PC-3 (cell line): Measurements from ENCODE around the gene HSPB7. TPM values are rescaled to one million over a fixed set of nuclear protein-coding genes. Genes with fewer than 3 reads are reported as not detected.

Experiments used
- ATAC-seq: fragments of 200-7000 bp; cut with Tn5 transposase; 2 replicates; pipeline ENCODE4 v1.9.1; 2020; ENCODE audit warnings: mild to moderate bottlenecking, moderate library complexity
- BruUV-seq: library from RNA; stranded (reverse); fragments of 400-500 nt; replicated peaks from 2 replicates; lab custom pipeline; 2021; lab: Mats Ljungman, UMichigan
- CTCF ChIA-PET: fragments of 300-600 bp; sonication (Branson Sonifier 250); formaldehyde crosslinking; loops from one replicate; lab custom pipeline; 2022; ENCODE audit warnings: antibody characterized with exemption; lab: Charles Lee
- POLR2A ChIA-PET: fragments of 300-600 bp; sonication (Branson Sonifier 250); formaldehyde crosslinking; loops from one replicate; lab custom pipeline; 2022; ENCODE audit warnings: antibody characterized with exemption; ENCODE audit not compliant: unreplicated experiment; lab: Charles Lee
- DNase-seq: peaks from one replicate; pipeline ENCODE4 v3.0.0-alpha.2; 2015
- H2AFZ ChIP-seq: fragments of 300-600 bp; sonication (generic); 2 replicates; pipeline ENCODE4 v1.6.0; 2016; ENCODE audit warnings: antibody characterized with exemption, low read length
- H3F3A ChIP-seq: fragments of 300-600 bp; sonication (generic); one replicate; pipeline ENCODE4 v1.6.0; 2017; ENCODE audit warnings: antibody characterized with exemption, low read length, control low read depth, mild to moderate bottlenecking; ENCODE audit not compliant: unreplicated experiment
- H3K27ac ChIP-seq: fragments of 300-600 bp; sonication (generic); 2 replicates; pipeline ENCODE4 v1.5.1; 2016; ENCODE audit warnings: mild to moderate bottlenecking, low read length
- H3K27me3 ChIP-seq: fragments of 300-600 bp; sonication (generic); 2 replicates; pipeline ENCODE4 v1.6.1; 2016; ENCODE audit warnings: low read length, mixed read lengths
- H3K36me3 ChIP-seq: fragments of 300-600 bp; sonication (generic); 2 replicates; pipeline ENCODE4 v1.6.1; 2016; ENCODE audit warnings: low read depth, mixed run types, low read length, mixed read lengths
- H3K4me1 ChIP-seq: fragments of 300-600 bp; sonication (generic); 2 replicates; pipeline ENCODE4 v1.5.1; 2016; ENCODE audit warnings: low read length; ENCODE audit not compliant: insufficient read depth
- H3K4me2 ChIP-seq: fragments of 300-600 bp; sonication (generic); 2 replicates; pipeline ENCODE4 v1.6.0; 2016; ENCODE audit warnings: low read length
- H3K4me3 ChIP-seq: fragments of 300-600 bp; sonication (generic); 2 replicates; pipeline ENCODE4 v1.5.1; 2016; ENCODE audit warnings: mild to moderate bottlenecking, low read length, mixed read lengths
- H3K79me2 ChIP-seq: fragments of 300-600 bp; sonication (generic); 2 replicates; pipeline ENCODE4 v1.6.1; 2017; ENCODE audit warnings: low read length, mixed read lengths
- H3K9ac ChIP-seq: fragments of 300-600 bp; sonication (generic); 2 replicates; pipeline ENCODE4 v1.6.0; 2016; ENCODE audit warnings: mild to moderate bottlenecking, low read length
- H3K9me2 ChIP-seq: fragments of 300-600 bp; sonication (generic); replicated peaks from 2 replicates; pipeline ENCODE4 v1.6.1; 2016; ENCODE audit warnings: mixed run types, low read length, mixed read lengths
- H3K9me3 ChIP-seq: fragments of 300-600 bp; sonication (generic); 2 replicates; pipeline ENCODE4 v1.6.1; 2016; ENCODE audit warnings: low read length, mixed read lengths
- H4K20me1 ChIP-seq: fragments of 300-600 bp; sonication (generic); 2 replicates; pipeline ENCODE4 v1.6.1; 2016; ENCODE audit warnings: low read length, mixed read lengths
- EZH2 ChIP-seq: fragments of 300-600 bp; sonication (generic); IDR thresholded peaks from one replicate; pipeline ENCODE4 v1.6.1; 2017; ENCODE audit warnings: antibody characterized with exemption, mild to moderate bottlenecking, low read length; ENCODE audit not compliant: unreplicated experiment
- EZH2phosphoT487 ChIP-seq: fragments of 300-600 bp; sonication (generic); IDR thresholded peaks from 2 replicates; pipeline ENCODE4 v1.6.1; 2018; ENCODE audit warnings: mild to moderate bottlenecking, antibody characterized with exemption, low read length, borderline replicate concordance
- intact Hi-C: fragments of 100-400 bp; cut with micrococcal nuclease; formaldehyde crosslinking; loops from 2 replicates; pipeline ENCODE4 v1.9.0; 2023
- total RNA-seq: library from RNA; depleted of rRNA; stranded (reverse); fragments of >200 nt; gene quantifications from 2 replicates; pipeline ENCODE4 v1.2.3, GENCODE V29; 2014
- TF ChIP-seq, protein P1 (sequence below): fragments of 300-600 bp; sonication (generic); conservative IDR thresholded peaks from 2 replicates; pipeline ENCODE4 v1.5.1; 2017; ENCODE audit warnings: antibody characterized with exemption, low read depth, mild to moderate bottlenecking, low read length

Gene HSPB7
- total RNA-seq, 1 experiment from 2014 or later = not detected

DNA sequence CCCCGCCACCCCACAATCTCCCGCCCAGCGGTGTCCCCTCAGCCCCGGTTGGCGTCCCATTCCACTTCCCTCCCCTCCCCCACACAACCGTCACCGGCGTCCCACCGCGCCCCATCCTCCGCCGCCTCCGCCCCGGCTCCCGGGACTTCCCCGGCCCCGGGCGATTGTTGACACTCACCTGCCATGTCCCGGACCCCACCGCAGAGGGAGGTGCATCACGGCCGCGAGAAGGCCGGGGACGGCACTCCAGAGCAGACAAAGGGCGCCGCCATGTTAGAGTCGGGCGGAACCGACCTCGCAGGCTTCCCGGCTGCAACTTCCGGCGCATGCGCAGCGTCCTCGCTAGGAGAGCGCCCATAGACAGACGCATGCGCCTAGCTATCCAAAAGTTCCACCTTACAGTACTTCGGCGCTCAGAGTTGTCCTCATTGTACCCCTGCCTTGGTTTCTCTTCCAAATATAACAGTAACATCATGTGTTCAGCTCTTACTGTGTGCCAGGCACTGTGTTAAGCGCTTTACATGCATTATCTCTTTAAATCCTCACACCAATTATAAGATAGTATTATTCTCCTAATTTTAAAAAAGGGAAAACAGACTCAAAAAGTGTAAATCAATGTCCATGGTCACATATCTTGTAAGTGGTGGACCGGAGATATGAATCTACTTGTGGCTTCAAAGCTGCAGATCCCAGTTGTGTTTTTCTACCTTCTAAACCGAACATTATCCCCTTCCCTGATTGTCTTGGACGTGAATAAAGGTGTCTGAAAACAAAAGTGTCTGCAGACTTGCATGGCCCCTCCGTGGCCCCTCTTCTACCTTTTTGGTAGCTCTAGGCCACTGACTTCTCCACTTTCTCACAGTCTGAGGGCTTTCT is 41.8 kb downstream of the HSPB7 start, which contains the start of gene ZBTB17:
Gene ZBTB17, minus strand, starts transcription at position 297 of the 876 bp plus-strand sequence. CDS start 27,606 bp downstream, outside the sequence.
- ChIA-PET CTCF (no interaction called here), POLR2A (interaction anchor here (1.0 to 1.1 kb wide), 2 partner anchors 53 to 83 kb away, joined by 4 read pairs; no protein-coding TSS in a partner anchor)
- 0 out of 2 replicates have a peak, but pooled peaks cover 10% of the 10 kb centered on the region for H3K4me1 ChIP-seq
- TSS peak; percentile 50 for BruUV-seq
- intact Hi-C loops = no loop called here
- peak within 1 kb of the TSS; percentile 91 for H3K4me2 ChIP-seq
- 0 out of 2 replicates have a peak, but pooled peaks cover 4% of the 10 kb centered on the region for H4K20me1 ChIP-seq
- DNase-seq = peak; percentile 93
- H3K9me3 ChIP-seq = no peaks in the 10 kb centered on the region
- H3K79me2 ChIP-seq = peaks cover 44% of the 10 kb centered on the region
- H3K27ac ChIP-seq = peak within 1 kb of the TSS; percentile 25; the same call in 1 of the 2 replicates
- H3K27me3 ChIP-seq = no peaks in the 10 kb centered on the region
- peaks cover 6% of the 10 kb centered on the region for H3K36me3 ChIP-seq
- peak within 1 kb of the TSS; percentile 77 for H2AFZ ChIP-seq
- H3K4me3 ChIP-seq = peak within 1 kb of the TSS; percentile 95
- peak within 1 kb of the TSS; percentile 77 for H3K9ac ChIP-seq
- no peaks in the 10 kb centered on the region for H3K9me2 ChIP-seq
- ATAC-seq = peak; percentile 94
- TF ChIP-seq EZH2phosphoT487 = no peak
- TF ChIP-seq EZH2 = no peak
- TF ChIP-seq, protein P1, sequence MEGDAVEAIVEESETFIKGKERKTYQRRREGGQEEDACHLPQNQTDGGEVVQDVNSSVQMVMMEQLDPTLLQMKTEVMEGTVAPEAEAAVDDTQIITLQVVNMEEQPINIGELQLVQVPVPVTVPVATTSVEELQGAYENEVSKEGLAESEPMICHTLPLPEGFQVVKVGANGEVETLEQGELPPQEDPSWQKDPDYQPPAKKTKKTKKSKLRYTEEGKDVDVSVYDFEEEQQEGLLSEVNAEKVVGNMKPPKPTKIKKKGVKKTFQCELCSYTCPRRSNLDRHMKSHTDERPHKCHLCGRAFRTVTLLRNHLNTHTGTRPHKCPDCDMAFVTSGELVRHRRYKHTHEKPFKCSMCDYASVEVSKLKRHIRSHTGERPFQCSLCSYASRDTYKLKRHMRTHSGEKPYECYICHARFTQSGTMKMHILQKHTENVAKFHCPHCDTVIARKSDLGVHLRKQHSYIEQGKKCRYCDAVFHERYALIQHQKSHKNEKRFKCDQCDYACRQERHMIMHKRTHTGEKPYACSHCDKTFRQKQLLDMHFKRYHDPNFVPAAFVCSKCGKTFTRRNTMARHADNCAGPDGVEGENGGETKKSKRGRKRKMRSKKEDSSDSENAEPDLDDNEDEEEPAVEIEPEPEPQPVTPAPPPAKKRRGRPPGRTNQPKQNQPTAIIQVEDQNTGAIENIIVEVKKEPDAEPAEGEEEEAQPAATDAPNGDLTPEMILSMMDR = no peak
- no peaks in the 10 kb centered on the region for H3F3A ChIP-seq

GRCh38 chr1:15975358-15975804 is 42.5 kb downstream of the HSPB7 start:
- Histone ChIP-seq H3K9me3 (no peaks in the 10 kb centered on the region), H3K4me3 (peak overlapping the region; percentile 95), H3F3A (no peaks in the 10 kb centered on the region), H3K27ac (no peak overlapping the region; the same call in 1 of the 2 replicates), H3K27me3 (no peaks in the 10 kb centered on the region), H3K9me2 (no peaks in the 10 kb centered on the region), H3K79me2 (peaks cover 44% of the 10 kb centered on the region), H3K4me2 (peak overlapping the region; percentile 91), H4K20me1 (0 out of 2 replicates have a peak, but pooled peaks cover 4% of the 10 kb centered on the region), H2AFZ (peak overlapping the region; percentile 77), H3K36me3 (peaks cover 6% of the 10 kb centered on the region), H3K4me1 (0 out of 2 replicates have a peak, but pooled peaks cover 10% of the 10 kb centered on the region), H3K9ac (peak overlapping the region; percentile 77)
- TF ChIP-seq, protein P1 = no peak
- no peak for TF ChIP-seq EZH2
- no peak for TF ChIP-seq EZH2phosphoT487
- CTCF ChIA-PET = no interaction called here
- POLR2A ChIA-PET = interaction anchor here (1.0 to 1.1 kb wide), 2 partner anchors 52 to 82 kb away, joined by 4 read pairs; no protein-coding TSS in a partner anchor
- intact Hi-C loops = no loop called here
- ATAC-seq = peak; percentile 78
- BruUV-seq = no TSS peak
- DNase-seq = peak; percentile 33
